ENCODE data around the gene EEF2. TPM values are rescaled to one million over a fixed set of nuclear protein-coding genes. Genes with fewer than 3 reads are reported as not detected.

EEF2 gene
- total RNA-seq, 4 donors from 2014 or later: 1,423 to 2,137 (median 2,023) TPM

DNA sequence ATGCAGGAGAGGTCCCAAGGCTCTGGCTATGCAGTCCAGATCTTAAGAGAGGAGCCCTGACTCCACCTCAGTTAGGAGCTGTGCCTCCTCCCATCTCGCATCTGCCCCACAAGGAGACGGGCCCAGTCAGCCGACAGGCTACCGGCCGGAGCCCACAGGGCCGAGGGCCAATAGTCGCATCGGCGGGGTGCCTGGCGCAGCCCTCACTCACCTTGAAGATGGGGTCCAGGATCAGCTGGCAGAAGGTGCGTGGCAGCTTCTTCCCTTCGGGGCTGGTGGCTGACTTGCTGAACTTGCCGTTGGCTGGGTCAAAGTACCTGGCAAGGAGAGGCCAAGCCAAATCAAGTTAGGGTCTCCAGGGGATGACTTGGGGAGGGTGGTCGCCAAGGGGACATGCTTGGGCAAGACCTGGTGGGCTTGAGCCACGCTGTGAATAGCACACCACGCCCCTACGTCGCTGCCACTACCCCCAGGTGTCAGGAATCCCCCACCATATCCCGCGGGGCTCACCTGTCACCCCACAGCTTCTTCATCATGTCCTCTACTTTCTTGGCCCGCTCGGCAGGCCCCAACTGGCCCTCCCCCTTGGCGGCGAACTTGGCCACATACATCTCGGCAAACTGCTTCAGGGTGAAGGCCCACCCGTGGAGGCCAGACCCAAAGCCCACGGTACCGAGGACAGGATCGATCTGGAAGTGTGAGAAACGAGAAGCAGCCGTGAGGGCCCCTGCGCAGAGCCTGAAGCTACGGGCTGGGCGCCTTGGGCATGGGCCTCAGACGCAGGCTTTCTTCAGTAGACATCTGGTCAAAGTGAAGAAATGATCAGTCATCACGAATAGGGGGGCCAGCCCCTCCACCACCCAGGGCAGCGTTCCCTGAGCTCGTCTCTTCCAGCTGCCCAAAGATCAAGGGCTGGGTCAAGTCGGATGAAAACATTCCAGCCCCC lies 3.3 kb downstream of the EEF2 start:
- TF ChIP-seq EP300 (IDR thresholded peaks at IDR 0.05) (no peak), POLR2AphosphoS5 (IDR thresholded peaks at IDR 0.05) (no peak), CTCF (IDR thresholded peaks at IDR 0.05) (no peak), POLR2A (IDR thresholded peaks at IDR 0.05) (no peak)
- peaks cover 48% of the 10 kb centered on the region for H3K4me1 ChIP-seq
- H3K27me3 ChIP-seq: no peaks in the 10 kb centered on the region
- H3K36me3 ChIP-seq: peaks cover 71% of the 10 kb centered on the region
- H3K27ac ChIP-seq: no peak overlapping the region
- 90% methylated on average over 26 of the region's 39 CpGs for WGBS
- DNase-seq (ENCODE audit: low spot score in 2 of 2): peak in 1 of 2 donors; percentile 66
- H3K9me3 ChIP-seq: no peaks in the 10 kb centered on the region
- H3K4me3 ChIP-seq: no peak overlapping the region

DNA sequence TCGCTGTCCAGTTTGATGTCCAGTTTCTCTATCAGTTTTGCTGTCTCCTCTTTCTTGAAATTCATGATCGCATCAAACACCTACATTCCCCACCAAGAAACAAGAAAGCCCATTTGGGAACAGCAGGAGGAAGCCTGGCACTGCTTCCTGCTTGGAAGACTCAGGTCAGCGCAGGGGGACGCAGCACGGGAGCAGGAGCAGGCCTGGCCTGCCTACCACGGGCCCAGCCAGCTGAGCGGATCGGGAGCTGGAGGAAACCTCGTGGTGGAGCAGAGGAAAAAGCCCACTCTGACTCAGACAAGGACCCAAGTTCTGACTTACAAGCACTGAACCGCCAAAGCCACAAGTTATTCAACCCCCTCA lies 3.9 kb downstream of the EEF2 start:
- Histone ChIP-seq H3K36me3 (peaks cover 78% of the 10 kb centered on the region), H3K4me3 (no peak overlapping the region), H3K27ac (no peak overlapping the region), H3K4me1 (peaks cover 41% of the 10 kb centered on the region), H3K9me3 (no peaks in the 10 kb centered on the region), H3K27me3 (no peaks in the 10 kb centered on the region)
- DNase-seq (ENCODE audit: low spot score in 2 of 2): no peak
- TF ChIP-seq POLR2AphosphoS5 (IDR thresholded peaks at IDR 0.05) (no peak), POLR2A (IDR thresholded peaks at IDR 0.05) (no peak), EP300 (IDR thresholded peaks at IDR 0.05) (no peak), CTCF (IDR thresholded peaks at IDR 0.05) (no peak)
- WGBS: 88% methylated on average over 10 of the region's 10 CpGs

GRCh38 chr19:3980353-3981251 lies 4.7 kb downstream of the EEF2 start:
- Histone ChIP-seq H3K4me1 (peaks cover 34% of the 10 kb centered on the region), H3K9me3 (no peaks in the 10 kb centered on the region), H3K27ac (no peak overlapping the region), H3K4me3 (no peak overlapping the region), H3K36me3 (peaks cover 86% of the 10 kb centered on the region), H3K27me3 (no peaks in the 10 kb centered on the region)
- TF ChIP-seq POLR2A (IDR thresholded peaks at IDR 0.05) (no peak), EP300 (IDR thresholded peaks at IDR 0.05) (no peak), CTCF (IDR thresholded peaks at IDR 0.05) (no peak), POLR2AphosphoS5 (IDR thresholded peaks at IDR 0.05) (no peak)
- 91% methylated on average over 10 of the region's 31 CpGs for WGBS
- DNase-seq (ENCODE audit: low spot score in 2 of 2): peak in 1 of 2 donors; percentile 66

DNA sequence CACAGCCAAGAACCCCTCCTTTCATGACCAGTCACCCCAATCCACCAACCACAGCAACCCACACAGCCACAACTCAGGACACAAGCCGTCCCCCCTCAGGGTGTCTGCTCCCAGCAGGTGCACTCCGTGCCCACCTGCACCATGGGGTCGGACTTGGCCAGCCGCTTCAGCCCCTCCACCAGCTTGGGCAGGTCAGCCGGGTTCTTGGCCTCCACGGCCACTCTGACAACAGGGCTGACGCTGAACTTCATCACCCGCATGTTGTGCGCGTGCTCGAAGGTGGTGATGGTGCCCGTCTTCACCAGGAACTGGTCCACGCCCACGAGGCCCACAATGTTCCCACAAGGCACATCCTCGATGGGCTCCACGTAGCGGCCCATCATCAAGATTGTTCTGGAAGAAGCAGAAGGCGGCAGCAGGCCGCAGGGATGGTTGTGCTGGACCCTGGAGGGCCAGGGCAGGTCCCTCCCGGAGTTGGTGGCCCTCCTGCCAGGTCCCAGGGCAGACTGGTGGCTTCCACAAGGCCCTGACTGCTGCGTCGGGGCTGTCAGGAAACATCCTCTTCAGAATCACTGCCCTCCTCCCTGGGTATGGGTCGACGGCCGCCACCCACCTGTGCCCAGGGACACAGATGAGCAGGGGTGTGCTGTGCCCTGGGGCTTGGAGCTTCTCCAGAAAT lies 5.5 kb downstream of the EEF2 start:
- H3K4me1 ChIP-seq: peaks cover 31% of the 10 kb centered on the region
- no peak overlapping the region for H3K27ac ChIP-seq
- DNase-seq (ENCODE audit: low spot score in 2 of 2): no peak
- H3K27me3 ChIP-seq: no peaks in the 10 kb centered on the region
- H3K9me3 ChIP-seq: no peaks in the 10 kb centered on the region
- TF ChIP-seq POLR2AphosphoS5 (IDR thresholded peaks at IDR 0.05): peak in 1 of 3 donors; percentile 7
- no peak for TF ChIP-seq CTCF (IDR thresholded peaks at IDR 0.05)
- no peak for TF ChIP-seq EP300 (IDR thresholded peaks at IDR 0.05)
- no peak for TF ChIP-seq POLR2A (IDR thresholded peaks at IDR 0.05)
- H3K4me3 ChIP-seq: no peak overlapping the region
- WGBS: 84% methylated on average over 5 of the region's 25 CpGs
- peaks cover 92% of the 10 kb centered on the region for H3K36me3 ChIP-seq

Measured in suprapubic skin (tissue), 4 donors.